ENCODE measurements around the gene MECR.

- TF ChIP-seq CTCF (IDR thresholded peaks at IDR 0.05): no peak
- no peak for TF ChIP-seq POLR2A (IDR thresholded peaks at IDR 0.05)
Measured at GRCh38 chr1:29256394-29256793, 25.7 kb upstream of the MECR start.

Data from esophagus squamous epithelium (tissue), 4 donors.